ENCODE measurements around the gene PCDHGA8.
"Not testable (repeated sequence)": the region's sequence is repeated elsewhere in the genome, so short reads cannot be mapped to it uniquely, and the experiment has no call there.

PCDHGA8 gene

DNA sequence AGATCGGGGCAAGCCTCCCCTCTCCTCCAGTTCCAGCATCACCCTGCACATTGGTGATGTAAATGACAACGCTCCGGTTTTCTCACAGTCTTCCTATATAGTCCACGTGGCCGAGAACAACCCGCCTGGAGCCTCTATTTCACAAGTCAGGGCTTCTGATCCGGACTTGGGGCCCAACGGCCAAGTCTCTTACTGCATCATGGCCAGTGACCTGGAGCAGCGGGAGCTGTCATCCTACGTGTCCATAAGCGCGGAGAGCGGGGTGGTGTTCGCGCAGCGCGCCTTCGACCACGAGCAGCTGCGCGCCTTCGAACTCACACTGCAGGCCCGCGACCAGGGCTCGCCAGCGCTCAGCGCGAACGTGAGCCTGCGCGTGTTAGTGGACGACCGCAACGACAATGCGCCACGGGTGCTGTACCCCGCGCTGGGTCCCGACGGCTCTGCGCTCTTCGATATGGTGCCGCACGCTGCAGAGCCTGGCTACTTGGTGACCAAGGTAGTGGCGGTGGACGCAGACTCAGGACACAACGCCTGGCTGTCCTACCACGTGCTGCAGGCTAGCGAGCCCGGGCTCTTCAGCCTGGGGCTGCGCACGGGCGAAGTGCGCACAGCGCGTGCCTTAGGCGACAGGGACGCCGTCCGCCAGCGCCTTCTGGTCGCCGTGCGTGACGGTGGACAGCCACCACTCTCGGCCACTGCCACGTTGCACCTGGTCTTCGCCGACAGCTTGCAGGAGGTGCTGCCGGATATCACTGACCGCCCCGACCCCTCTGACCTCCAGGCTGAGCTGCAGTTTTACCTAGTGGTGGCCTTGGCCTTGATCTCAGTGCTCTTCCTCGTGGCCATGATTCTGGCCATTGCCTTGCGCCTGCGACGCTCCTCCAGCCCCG lies 3.0 kb upstream of the PCDHGA8 start:
- Histone ChIP-seq H3K4me3 (ENCODE audit: insufficient read depth in 1 of 2, low read depth in 1 of 2, low read length in 2 of 2) (peak overlapping the region in 1 of 2 experiments; percentile 59), H3K18ac (ENCODE audit: low read depth in 1 of 2, low read length in 2 of 2) (no peak overlapping the region), H3K4me1 (ENCODE audit: control insufficient read depth, insufficient read depth, low read depth, low read length) (peaks cover 3% of the 10 kb centered on the region), H3K27me3 (ENCODE audit: control insufficient read depth in 1 of 2, insufficient read depth in 1 of 2, low read length in 2 of 2) (no peaks in the 10 kb centered on the region), H2BK12ac (ENCODE audit: low read length in 2 of 2) (no peak overlapping the region), H4K8ac (ENCODE audit: low read length) (no peak overlapping the region), H3K79me1 (replicated peaks; ENCODE audit: low read length, poor library complexity, severe bottlenecking) (peaks cover 22% of the 10 kb centered on the region), H3K23ac (ENCODE audit: low read length in 2 of 2) (no peak overlapping the region), H3K4me2 (ENCODE audit: low read length, poor library complexity, severe bottlenecking) (no peak overlapping the region), H3K9me3 (ENCODE audit: control insufficient read depth, low read length) (peaks cover 61% of the 10 kb centered on the region), H2AK5ac (ENCODE audit: low read length, severe bottlenecking) (no peak overlapping the region), H3K27ac (ENCODE audit: low read length, poor library complexity, severe bottlenecking) (no peak overlapping the region), H2BK15ac (ENCODE audit: low read depth, poor library complexity, severe bottlenecking) (no peak overlapping the region), H2BK5ac (ENCODE audit: low read depth, low read length, poor library complexity, severe bottlenecking) (no peak overlapping the region), H3K36me3 (ENCODE audit: control insufficient read depth in 1 of 2, insufficient read depth in 2 of 2, low read depth in 1 of 2, low read length in 2 of 2) (peaks cover 0 to 27% of the 10 kb centered on the region in 2 experiments), H3K9ac (ENCODE audit: low read length) (no peak overlapping the region), H3K4ac (ENCODE audit: low read depth in 1 of 2, low read length in 2 of 2) (no peak overlapping the region), H3K14ac (ENCODE audit: low read length in 2 of 2) (no peak overlapping the region), H2AFZ (ENCODE audit: low read depth, low read length) (no peak overlapping the region), H4K91ac (ENCODE audit: low read length) (no peak overlapping the region), H2BK120ac (ENCODE audit: low read depth, low read length) (no peak overlapping the region)
- no peak for DNase-seq
- WGBS: 98% methylated on average over 77 of the region's 77 CpGs

DNA sequence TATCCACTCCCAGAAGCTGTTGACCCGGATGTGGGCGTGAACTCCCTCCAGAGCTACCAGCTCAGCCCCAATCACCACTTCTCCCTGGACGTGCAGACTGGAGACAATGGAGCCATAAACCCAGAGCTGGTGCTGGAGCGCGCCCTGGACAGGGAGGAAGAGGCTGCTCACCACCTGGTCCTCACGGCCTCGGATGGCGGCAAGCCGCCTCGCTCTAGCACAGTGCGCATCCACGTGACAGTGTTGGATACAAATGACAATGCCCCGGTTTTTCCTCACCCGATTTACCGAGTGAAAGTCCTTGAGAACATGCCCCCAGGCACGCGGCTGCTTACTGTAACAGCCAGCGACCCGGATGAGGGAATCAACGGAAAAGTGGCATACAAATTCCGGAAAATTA lies 834 bp downstream of the PCDHGA8 start:
- H2BK120ac ChIP-seq (ENCODE audit: low read depth, low read length): no peak overlapping the region
- 96% methylated on average over 21 of the region's 21 CpGs for WGBS
- peaks cover 24% of the 10 kb centered on the region for H3K79me1 ChIP-seq (replicated peaks; ENCODE audit: low read length, poor library complexity, severe bottlenecking)
- no peak overlapping the region for H3K23ac ChIP-seq (ENCODE audit: low read length in 2 of 2)
- H3K4me2 ChIP-seq (ENCODE audit: low read length, poor library complexity, severe bottlenecking): no peak overlapping the region
- H3K9me3 ChIP-seq (ENCODE audit: control insufficient read depth, low read length): peaks cover 68% of the 10 kb centered on the region
- no peak overlapping the region for H2BK12ac ChIP-seq (ENCODE audit: low read length in 2 of 2)
- no peak overlapping the region for H3K4ac ChIP-seq (ENCODE audit: low read depth in 1 of 2, low read length in 2 of 2)
- DNase-seq: no peak
- peak overlapping the region in 1 of 2 experiments; percentile 61 for H3K4me3 ChIP-seq (ENCODE audit: insufficient read depth in 1 of 2, low read depth in 1 of 2, low read length in 2 of 2)
- no peak overlapping the region for H4K8ac ChIP-seq (ENCODE audit: low read length)
- H2AFZ ChIP-seq (ENCODE audit: low read depth, low read length): no peak overlapping the region
- no peak overlapping the region for H2BK15ac ChIP-seq (ENCODE audit: low read depth, poor library complexity, severe bottlenecking)
- no peak overlapping the region for H3K9ac ChIP-seq (ENCODE audit: low read length)
- H2BK5ac ChIP-seq (ENCODE audit: low read depth, low read length, poor library complexity, severe bottlenecking): no peak overlapping the region
- no peaks in the 10 kb centered on the region for H3K27me3 ChIP-seq (ENCODE audit: control insufficient read depth in 1 of 2, insufficient read depth in 1 of 2, low read length in 2 of 2)
- no peak overlapping the region for H2AK5ac ChIP-seq (ENCODE audit: low read length, severe bottlenecking)
- no peak overlapping the region for H3K18ac ChIP-seq (ENCODE audit: low read depth in 1 of 2, low read length in 2 of 2)
- no peak overlapping the region for H3K14ac ChIP-seq (ENCODE audit: low read length in 2 of 2)
- H3K36me3 ChIP-seq (ENCODE audit: control insufficient read depth in 1 of 2, insufficient read depth in 2 of 2, low read depth in 1 of 2, low read length in 2 of 2): peaks cover 0 to 32% of the 10 kb centered on the region in 2 experiments
- no peak overlapping the region for H3K27ac ChIP-seq (ENCODE audit: low read length, poor library complexity, severe bottlenecking)
- peaks cover 3% of the 10 kb centered on the region for H3K4me1 ChIP-seq (ENCODE audit: control insufficient read depth, insufficient read depth, low read depth, low read length)
- no peak overlapping the region for H4K91ac ChIP-seq (ENCODE audit: low read length)

DNA sequence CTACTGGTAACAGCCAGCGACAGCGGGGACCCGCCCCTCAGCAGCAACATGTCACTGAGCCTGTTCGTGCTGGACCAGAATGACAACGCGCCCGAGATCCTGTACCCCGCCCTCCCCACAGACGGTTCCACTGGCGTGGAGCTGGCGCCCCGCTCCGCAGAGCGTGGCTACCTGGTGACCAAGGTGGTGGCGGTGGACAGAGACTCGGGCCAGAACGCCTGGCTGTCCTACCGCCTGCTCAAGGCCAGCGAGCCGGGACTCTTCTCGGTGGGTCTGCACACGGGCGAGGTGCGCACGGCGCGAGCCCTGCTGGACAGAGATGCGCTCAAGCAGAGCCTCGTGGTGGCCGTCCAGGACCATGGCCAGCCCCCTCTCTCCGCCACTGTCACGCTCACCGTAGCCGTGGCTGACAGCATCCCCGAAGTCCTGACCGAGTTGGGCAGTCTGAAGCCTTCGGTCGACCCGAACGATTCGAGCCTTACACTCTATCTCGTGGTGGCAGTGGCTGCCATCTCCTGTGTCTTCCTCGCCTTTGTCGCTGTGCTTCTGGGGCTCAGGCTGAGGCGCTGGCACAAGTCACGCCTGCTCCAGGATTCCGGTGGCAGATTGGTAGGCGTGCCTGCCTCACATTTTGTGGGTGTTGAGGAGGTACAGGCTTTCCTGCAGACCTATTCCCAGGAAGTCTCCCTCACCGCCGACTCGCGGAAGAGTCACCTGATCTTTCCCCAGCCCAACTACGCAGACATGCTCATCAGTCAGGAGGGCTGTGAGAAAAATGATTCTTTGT lies 2.2 kb downstream of the PCDHGA8 start:
- not testable (repeated sequence) for H3K27me3 ChIP-seq (ENCODE audit: control insufficient read depth in 1 of 2, insufficient read depth in 1 of 2, low read length in 2 of 2); H2AK5ac ChIP-seq (ENCODE audit: low read length, severe bottlenecking); DNase-seq; H3K9ac ChIP-seq (ENCODE audit: low read length); H3K27ac ChIP-seq (ENCODE audit: low read length, poor library complexity, severe bottlenecking); H3K18ac ChIP-seq (ENCODE audit: low read depth in 1 of 2, low read length in 2 of 2); H3K14ac ChIP-seq (ENCODE audit: low read length in 2 of 2); H2BK15ac ChIP-seq (ENCODE audit: low read depth, poor library complexity, severe bottlenecking); H2BK120ac ChIP-seq (ENCODE audit: low read depth, low read length); H3K4ac ChIP-seq (ENCODE audit: low read depth in 1 of 2, low read length in 2 of 2); H2BK12ac ChIP-seq (ENCODE audit: low read length in 2 of 2); H3K4me2 ChIP-seq (ENCODE audit: low read length, poor library complexity, severe bottlenecking); H4K8ac ChIP-seq (ENCODE audit: low read length); H2AFZ ChIP-seq (ENCODE audit: low read depth, low read length); H4K91ac ChIP-seq (ENCODE audit: low read length); H3K23ac ChIP-seq (ENCODE audit: low read length in 2 of 2); H2BK5ac ChIP-seq (ENCODE audit: low read depth, low read length, poor library complexity, severe bottlenecking); H3K4me1 ChIP-seq (ENCODE audit: control insufficient read depth, insufficient read depth, low read depth, low read length)
- H3K36me3 ChIP-seq (ENCODE audit: control insufficient read depth in 1 of 2, insufficient read depth in 2 of 2, low read depth in 1 of 2, low read length in 2 of 2): peaks cover 0 to 33% of the 10 kb centered on the region in 2 experiments
- peak overlapping the region in 1 of 2 experiments; percentile 8 for H3K4me3 ChIP-seq (ENCODE audit: insufficient read depth in 1 of 2, low read depth in 1 of 2, low read length in 2 of 2)
- peaks cover 19% of the 10 kb centered on the region for H3K79me1 ChIP-seq (replicated peaks; ENCODE audit: low read length, poor library complexity, severe bottlenecking)
- H3K9me3 ChIP-seq (ENCODE audit: control insufficient read depth, low read length): peaks cover 66% of the 10 kb centered on the region
- 95% methylated on average over 39 of the region's 53 CpGs for WGBS

Data from mesenchymal stem cell (in vitro differentiated cells and primary cell).